HepG2 (cell line): ENCODE data around the gene KIF7. TPM values are rescaled to one million over a fixed set of nuclear protein-coding genes. Genes with fewer than 3 reads are reported as not detected.

Source experiments
- ATF7 ChIP-seq, 2 experiments: fragments of 450-650 bp in 1 of 2; sonication (generic) in 1 of 2; formaldehyde crosslinking in 1 of 2; IDR thresholded peaks; 2 replicates each; pipeline versions ENCODE4 v1.4.0 to v1.6.1; 2016 to 2020; ENCODE audit warnings: antibody characterized with exemption in 1 of 2, mild to moderate bottlenecking in 1 of 2, missing genetic modification reagents in 1 of 2
- BRD4 ChIP-seq: sonication (generic); formaldehyde crosslinking; IDR thresholded peaks from 2 replicates; pipeline ENCODE4 v1.4.0; 2020; ENCODE audit warnings: missing genetic modification reagents
- CENPT ChIP-seq: sonication (generic); formaldehyde crosslinking; IDR thresholded peaks from 2 replicates; pipeline ENCODE4 v1.8.0; 2022; ENCODE audit warnings: low read depth, mild to moderate bottlenecking, moderate library complexity, missing genetic modification reagents
- DNMT1 ChIP-seq: sonication (generic); formaldehyde crosslinking; IDR thresholded peaks from 2 replicates; pipeline ENCODE4 v1.5.1; 2020; ENCODE audit warnings: mild to moderate bottlenecking, missing genetic modification reagents
- EP300 ChIP-seq, 3 experiments: sonication (generic) in 1 of 3; formaldehyde crosslinking in 1 of 3; IDR thresholded peaks; 2 replicates each; pipeline versions ENCODE4 v1.5.1 to v1.6.1; 2011 to 2020; ENCODE audit warnings: low read depth in 2 of 3, low read length in 2 of 3, borderline replicate concordance in 1 of 3, improper control_type of control experiment in 1 of 3, mild to moderate bottlenecking in 1 of 3, missing genetic modification reagents in 1 of 3, moderate library complexity in 1 of 3
- TBX2 ChIP-seq: sonication (generic); formaldehyde crosslinking; IDR thresholded peaks from 2 replicates; pipeline ENCODE4 v1.5.0; 2020; ENCODE audit warnings: missing genetic modification reagents, mild to moderate bottlenecking, borderline replicate concordance
- ZNF615 ChIP-seq: sonication (generic); formaldehyde crosslinking; IDR thresholded peaks from 2 replicates; pipeline ENCODE4 v1.5.0; 2020; ENCODE audit warnings: mild to moderate bottlenecking, missing genetic modification reagents, borderline replicate concordance
- polyA plus RNA-seq, 8 experiments: library from polyadenylated mRNA; depleted of rRNA in 3 of 8; stranded (reverse) in 7 of 8; unstranded in 1 of 8; fragments of >200 nt; fragmentation: Illumina TruSeq in 4 of 8; extraction: Trizol in 4 of 8; gene quantifications; 2 replicates each; pipeline versions ENCODE4 v1.2.1 to v1.2.3, GENCODE V29; 2011 to 2016; ENCODE audit warnings: low read depth in 4 of 8, missing spikeins in 1 of 8, mixed read lengths in 1 of 8; ENCODE audit not compliant: insufficient read depth in 1 of 8
- total RNA-seq, 5 experiments: library from RNA; depleted of rRNA; stranded (reverse); fragments of >200 nt; fragmentation: Illumina TruSeq; extraction: Trizol; gene quantifications; 2 replicates each; pipeline ENCODE4 v1.2.3, GENCODE V29; 2016; ENCODE audit warnings: low read depth in 1 of 5
- TF ChIP-seq, protein P1 (sequence below): IDR thresholded peaks from 2 replicates; pipeline ENCODE4 v1.4.0; 2020; ENCODE audit warnings: mild to moderate bottlenecking, missing genetic modification reagents
- TF ChIP-seq, protein P2 (sequence below): IDR thresholded peaks from 2 replicates; pipeline ENCODE4 v1.6.1; 2016; ENCODE audit warnings: low read depth, borderline replicate concordance
- TF ChIP-seq, protein P3 (sequence below), 2 experiments: sonication (generic) in 1 of 2; formaldehyde crosslinking in 1 of 2; IDR thresholded peaks; 2 replicates each; pipeline versions ENCODE4 v1.6.1 to v1.9.0; 2014 to 2022; ENCODE audit warnings: antibody characterized with exemption in 1 of 2, borderline replicate concordance in 1 of 2, inconsistent platforms in 1 of 2, low read depth in 1 of 2, missing genetic modification reagents in 1 of 2
- TF ChIP-seq, protein P4 (sequence below): sonication (generic); formaldehyde crosslinking; conservative IDR thresholded peaks from 2 replicates; pipeline ENCODE4 v1.4.0; 2020; ENCODE audit warnings: mild to moderate bottlenecking, missing genetic modification reagents, moderate library complexity
- TF ChIP-seq, protein P5 (sequence below): IDR thresholded peaks from 2 replicates; pipeline ENCODE4 v1.6.1; 2016; ENCODE audit warnings: mild to moderate bottlenecking, missing biosample characterization, missing genetic modification reagents

The KIF7 gene
- total and polyA plus RNA-seq, 2 of the 13 experiments (the other 11 are each of a cell fraction or from before 2014, with no cell fraction given), result 1.5 to 6.2 TPM

DNA sequence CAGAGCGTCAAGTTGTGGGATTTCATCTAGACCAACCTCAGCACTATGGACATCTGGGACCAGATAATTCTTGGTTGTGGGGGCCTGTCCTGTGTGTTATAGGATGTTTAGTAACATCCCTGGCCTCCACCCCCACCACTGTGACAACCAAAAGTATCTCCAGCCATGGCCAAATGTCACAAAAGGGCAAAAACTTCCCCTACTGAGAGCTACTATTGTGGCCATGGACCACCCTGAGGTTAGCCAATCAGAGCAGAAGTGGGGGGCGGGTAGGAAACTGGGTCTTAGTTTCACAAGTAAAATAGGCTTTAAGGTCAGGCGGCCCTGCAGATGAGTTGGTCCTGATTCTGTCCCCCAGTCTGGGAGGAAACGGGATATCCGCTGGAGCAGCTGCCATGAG lies 25.4 kb downstream of the KIF7 start (continued):
- TF ChIP-seq, protein P1, sequence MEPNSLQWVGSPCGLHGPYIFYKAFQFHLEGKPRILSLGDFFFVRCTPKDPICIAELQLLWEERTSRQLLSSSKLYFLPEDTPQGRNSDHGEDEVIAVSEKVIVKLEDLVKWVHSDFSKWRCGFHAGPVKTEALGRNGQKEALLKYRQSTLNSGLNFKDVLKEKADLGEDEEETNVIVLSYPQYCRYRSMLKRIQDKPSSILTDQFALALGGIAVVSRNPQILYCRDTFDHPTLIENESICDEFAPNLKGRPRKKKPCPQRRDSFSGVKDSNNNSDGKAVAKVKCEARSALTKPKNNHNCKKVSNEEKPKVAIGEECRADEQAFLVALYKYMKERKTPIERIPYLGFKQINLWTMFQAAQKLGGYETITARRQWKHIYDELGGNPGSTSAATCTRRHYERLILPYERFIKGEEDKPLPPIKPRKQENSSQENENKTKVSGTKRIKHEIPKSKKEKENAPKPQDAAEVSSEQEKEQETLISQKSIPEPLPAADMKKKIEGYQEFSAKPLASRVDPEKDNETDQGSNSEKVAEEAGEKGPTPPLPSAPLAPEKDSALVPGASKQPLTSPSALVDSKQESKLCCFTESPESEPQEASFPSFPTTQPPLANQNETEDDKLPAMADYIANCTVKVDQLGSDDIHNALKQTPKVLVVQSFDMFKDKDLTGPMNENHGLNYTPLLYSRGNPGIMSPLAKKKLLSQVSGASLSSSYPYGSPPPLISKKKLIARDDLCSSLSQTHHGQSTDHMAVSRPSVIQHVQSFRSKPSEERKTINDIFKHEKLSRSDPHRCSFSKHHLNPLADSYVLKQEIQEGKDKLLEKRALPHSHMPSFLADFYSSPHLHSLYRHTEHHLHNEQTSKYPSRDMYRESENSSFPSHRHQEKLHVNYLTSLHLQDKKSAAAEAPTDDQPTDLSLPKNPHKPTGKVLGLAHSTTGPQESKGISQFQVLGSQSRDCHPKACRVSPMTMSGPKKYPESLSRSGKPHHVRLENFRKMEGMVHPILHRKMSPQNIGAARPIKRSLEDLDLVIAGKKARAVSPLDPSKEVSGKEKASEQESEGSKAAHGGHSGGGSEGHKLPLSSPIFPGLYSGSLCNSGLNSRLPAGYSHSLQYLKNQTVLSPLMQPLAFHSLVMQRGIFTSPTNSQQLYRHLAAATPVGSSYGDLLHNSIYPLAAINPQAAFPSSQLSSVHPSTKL, result no peak
- no peak for TF ChIP-seq DNMT1 (CRISPR knock-in tag)
- TF ChIP-seq, protein P2, sequence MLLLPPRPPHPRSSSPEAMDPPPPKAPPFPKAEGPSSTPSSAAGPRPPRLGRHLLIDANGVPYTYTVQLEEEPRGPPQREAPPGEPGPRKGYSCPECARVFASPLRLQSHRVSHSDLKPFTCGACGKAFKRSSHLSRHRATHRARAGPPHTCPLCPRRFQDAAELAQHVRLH (CRISPR knock-in tag), result no peak
- no peak for TF ChIP-seq CENPT (CRISPR knock-in tag)
- no peak for TF ChIP-seq BRD4 (CRISPR knock-in tag)
- TF ChIP-seq, protein P3, sequence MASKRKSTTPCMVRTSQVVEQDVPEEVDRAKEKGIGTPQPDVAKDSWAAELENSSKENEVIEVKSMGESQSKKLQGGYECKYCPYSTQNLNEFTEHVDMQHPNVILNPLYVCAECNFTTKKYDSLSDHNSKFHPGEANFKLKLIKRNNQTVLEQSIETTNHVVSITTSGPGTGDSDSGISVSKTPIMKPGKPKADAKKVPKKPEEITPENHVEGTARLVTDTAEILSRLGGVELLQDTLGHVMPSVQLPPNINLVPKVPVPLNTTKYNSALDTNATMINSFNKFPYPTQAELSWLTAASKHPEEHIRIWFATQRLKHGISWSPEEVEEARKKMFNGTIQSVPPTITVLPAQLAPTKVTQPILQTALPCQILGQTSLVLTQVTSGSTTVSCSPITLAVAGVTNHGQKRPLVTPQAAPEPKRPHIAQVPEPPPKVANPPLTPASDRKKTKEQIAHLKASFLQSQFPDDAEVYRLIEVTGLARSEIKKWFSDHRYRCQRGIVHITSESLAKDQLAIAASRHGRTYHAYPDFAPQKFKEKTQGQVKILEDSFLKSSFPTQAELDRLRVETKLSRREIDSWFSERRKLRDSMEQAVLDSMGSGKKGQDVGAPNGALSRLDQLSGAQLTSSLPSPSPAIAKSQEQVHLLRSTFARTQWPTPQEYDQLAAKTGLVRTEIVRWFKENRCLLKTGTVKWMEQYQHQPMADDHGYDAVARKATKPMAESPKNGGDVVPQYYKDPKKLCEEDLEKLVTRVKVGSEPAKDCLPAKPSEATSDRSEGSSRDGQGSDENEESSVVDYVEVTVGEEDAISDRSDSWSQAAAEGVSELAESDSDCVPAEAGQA (IDR thresholded peaks at IDR 0.05; ENCODE audit: low read depth), result no peak
- TF ChIP-seq, protein P3 (CRISPR knock-in tag; IDR thresholded peaks at IDR 0.05; ENCODE audit: borderline replicate concordance), result no peak
- TF ChIP-seq TBX2 (CRISPR knock-in tag), result no peak
- TF ChIP-seq ZNF615 (CRISPR knock-in tag), result no peak
- TF ChIP-seq, protein P4, sequence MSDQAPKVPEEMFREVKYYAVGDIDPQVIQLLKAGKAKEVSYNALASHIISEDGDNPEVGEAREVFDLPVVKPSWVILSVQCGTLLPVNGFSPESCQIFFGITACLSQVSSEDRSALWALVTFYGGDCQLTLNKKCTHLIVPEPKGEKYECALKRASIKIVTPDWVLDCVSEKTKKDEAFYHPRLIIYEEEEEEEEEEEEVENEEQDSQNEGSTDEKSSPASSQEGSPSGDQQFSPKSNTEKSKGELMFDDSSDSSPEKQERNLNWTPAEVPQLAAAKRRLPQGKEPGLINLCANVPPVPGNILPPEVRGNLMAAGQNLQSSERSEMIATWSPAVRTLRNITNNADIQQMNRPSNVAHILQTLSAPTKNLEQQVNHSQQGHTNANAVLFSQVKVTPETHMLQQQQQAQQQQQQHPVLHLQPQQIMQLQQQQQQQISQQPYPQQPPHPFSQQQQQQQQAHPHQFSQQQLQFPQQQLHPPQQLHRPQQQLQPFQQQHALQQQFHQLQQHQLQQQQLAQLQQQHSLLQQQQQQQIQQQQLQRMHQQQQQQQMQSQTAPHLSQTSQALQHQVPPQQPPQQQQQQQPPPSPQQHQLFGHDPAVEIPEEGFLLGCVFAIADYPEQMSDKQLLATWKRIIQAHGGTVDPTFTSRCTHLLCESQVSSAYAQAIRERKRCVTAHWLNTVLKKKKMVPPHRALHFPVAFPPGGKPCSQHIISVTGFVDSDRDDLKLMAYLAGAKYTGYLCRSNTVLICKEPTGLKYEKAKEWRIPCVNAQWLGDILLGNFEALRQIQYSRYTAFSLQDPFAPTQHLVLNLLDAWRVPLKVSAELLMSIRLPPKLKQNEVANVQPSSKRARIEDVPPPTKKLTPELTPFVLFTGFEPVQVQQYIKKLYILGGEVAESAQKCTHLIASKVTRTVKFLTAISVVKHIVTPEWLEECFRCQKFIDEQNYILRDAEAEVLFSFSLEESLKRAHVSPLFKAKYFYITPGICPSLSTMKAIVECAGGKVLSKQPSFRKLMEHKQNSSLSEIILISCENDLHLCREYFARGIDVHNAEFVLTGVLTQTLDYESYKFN, result no peak
- TF ChIP-seq EP300 (IDR thresholded peaks at IDR 0.05; ENCODE audit: low read depth in 2 of 2, low read length in 2 of 2), result no peak
- TF ChIP-seq EP300 (CRISPR knock-in tag; IDR thresholded peaks at IDR 0.05; ENCODE audit: borderline replicate concordance), result no peak
- TF ChIP-seq, protein P5, sequence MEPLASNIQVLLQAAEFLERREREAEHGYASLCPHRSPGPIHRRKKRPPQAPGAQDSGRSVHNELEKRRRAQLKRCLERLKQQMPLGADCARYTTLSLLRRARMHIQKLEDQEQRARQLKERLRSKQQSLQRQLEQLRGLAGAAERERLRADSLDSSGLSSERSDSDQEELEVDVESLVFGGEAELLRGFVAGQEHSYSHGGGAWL, result no peak
- TF ChIP-seq ATF7 (IDR thresholded peaks at IDR 0.05), result no peak
- no peak for TF ChIP-seq ATF7 (CRISPR knock-in tag; IDR thresholded peaks at IDR 0.05)
- TF ChIP-seq, all 625 proteins: peak for 0
